Fibroblast of the conjunctiva (primary cell): ENCODE data around the gene GSG1L.

Source experiments
- DNase-seq: peaks from one replicate; pipeline ENCODE4 v3.0.0-alpha.2; 2010; ENCODE audit warnings: low read depth

Gene GSG1L

GRCh38 chr16:28063591-28064061 is at the start of gene GSG1L:
GSG1L (minus strand) TSS chr16:28063714; CDS start chr16:28063424, 290 bp downstream.
- DNase-seq: no peak

- no peak for DNase-seq
Measured at GRCh38 chr16:28112908-28113307, 49.4 kb upstream of the GSG1L start.

GRCh38 chr16:28110977-28111376 is 47.5 kb upstream of the GSG1L start:
- DNase-seq: no peak

- DNase-seq: no peak
Measured at GRCh38 chr16:28110479-28110878, 47.0 kb upstream of the GSG1L start.

DNA sequence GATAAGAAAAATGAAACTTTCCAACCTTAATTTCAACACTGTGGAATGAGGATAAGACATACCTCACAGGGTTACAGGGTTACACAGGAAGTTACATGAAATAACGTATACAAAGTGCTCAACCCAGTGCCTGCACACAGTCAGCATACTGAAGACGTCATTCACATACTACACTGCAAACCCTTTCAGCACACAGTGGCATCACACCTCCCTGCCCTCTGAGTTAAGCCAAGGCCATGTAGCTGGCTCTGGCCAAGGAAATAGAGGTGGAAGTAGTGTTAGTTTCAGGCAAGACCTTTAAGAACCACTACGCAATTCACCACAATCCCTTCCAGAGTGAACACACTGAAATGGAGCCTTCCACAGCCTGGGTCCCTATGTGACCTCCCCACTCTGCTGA is 46.6 kb upstream of the GSG1L start:
- no peak for DNase-seq

GRCh38 chr16:28108590-28109247 is 45.2 kb upstream of the GSG1L start:
- no peak for DNase-seq

DNA sequence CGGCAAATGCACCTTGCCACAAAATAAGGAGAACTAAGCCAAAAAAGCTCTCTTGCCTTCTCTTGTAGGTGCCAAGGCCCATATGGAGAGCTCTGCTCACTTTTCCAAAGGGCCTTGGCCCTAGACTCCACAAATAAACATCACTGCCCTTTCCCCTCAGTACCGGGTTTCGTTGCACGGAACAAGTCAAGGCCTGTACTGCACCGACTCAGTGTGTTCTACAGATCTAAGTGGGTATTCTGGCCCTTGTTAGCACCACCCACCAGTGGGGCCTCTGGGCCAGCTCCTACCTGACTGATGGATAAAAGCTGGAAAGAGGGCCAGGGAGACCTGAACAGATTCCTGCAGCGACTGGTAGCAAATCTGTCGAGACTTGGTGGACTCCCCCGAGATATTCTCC is 43.7 kb upstream of the GSG1L start:
- no peak for DNase-seq

- no peak for DNase-seq
Measured at GRCh38 chr16:28106467-28107215, 43.1 kb upstream of the GSG1L start.

GRCh38 chr16:28105954-28106353 is 42.4 kb upstream of the GSG1L start:
- DNase-seq: no peak

DNA sequence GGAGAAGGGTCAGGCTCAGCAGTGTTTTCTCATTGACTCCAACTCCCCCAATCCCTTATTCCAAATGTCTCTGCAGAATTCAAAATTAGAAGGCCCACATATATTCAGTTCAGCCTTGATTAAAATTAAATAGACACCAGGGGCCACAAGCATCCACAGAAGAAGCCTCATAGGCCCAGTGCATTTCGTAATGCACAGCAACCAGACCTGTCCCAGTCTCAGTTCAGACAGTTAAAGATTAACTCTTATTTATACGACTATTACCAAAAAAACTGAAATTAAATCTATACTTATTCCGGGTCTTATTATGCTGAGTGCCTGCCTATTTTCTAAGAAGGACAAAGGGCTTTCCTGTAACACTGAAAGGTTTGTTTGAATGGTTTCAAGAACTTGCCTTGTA is 41.8 kb upstream of the GSG1L start:
- DNase-seq: no peak

DNA sequence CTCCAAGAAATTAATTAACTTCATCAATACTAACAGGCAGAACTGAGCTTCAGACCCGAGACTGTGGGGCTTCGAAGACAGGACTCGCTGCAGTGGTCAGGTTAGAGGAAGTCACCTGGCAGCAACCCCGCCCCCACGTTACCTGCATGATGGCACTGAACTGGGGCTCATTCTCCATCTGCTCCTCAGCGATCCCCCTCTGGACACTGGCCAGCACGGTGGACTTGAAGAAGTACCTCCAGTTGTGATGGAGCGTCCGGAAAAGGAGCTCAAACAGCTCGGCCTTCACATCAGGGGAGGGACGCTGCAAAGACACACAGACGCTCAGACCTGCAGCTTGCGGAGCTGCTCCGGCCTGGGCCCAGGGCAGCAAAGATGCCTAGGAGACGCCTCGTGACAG is 40.9 kb upstream of the GSG1L start:
- no peak for DNase-seq

DNA sequence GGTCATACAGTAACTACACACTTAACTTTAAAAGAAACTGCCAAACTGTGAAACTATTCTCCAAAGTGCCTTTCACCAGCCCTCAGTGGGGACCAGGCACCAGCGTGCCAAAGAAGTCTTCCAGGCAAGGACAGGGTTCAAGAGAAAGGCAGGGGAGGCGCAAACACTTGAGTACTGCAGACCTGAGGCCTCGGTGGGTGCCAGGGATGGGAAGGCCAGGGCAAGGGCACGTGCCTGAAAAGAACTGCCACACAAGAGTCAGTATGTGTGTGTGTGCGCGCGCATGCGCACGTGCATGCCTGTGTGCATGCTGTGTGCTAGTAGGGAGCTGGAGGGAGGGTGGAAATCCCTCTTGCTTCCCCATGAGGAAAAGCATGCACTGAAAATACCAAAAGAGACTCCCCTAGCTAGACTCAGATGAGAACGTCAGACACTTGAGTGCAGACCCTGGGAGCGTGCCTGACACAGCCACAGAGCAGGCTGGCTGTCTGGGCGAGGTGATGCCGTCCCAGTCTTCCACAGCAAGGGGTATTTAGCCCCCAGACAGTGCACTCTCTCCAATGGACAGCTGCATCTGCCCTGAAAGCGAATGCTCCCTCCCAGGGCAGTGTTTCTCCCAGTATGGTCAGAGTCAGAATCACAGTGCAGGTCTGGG is 40.1 kb upstream of the GSG1L start:
- no peak for DNase-seq

GRCh38 chr16:28101533-28101890 is 38.0 kb upstream of the GSG1L start:
- DNase-seq: no peak

GRCh38 chr16:28100810-28101532 is 37.5 kb upstream of the GSG1L start:
- DNase-seq: no peak

- DNase-seq: no peak
Measured at GRCh38 chr16:28098959-28099945, 35.7 kb upstream of the GSG1L start.

DNA sequence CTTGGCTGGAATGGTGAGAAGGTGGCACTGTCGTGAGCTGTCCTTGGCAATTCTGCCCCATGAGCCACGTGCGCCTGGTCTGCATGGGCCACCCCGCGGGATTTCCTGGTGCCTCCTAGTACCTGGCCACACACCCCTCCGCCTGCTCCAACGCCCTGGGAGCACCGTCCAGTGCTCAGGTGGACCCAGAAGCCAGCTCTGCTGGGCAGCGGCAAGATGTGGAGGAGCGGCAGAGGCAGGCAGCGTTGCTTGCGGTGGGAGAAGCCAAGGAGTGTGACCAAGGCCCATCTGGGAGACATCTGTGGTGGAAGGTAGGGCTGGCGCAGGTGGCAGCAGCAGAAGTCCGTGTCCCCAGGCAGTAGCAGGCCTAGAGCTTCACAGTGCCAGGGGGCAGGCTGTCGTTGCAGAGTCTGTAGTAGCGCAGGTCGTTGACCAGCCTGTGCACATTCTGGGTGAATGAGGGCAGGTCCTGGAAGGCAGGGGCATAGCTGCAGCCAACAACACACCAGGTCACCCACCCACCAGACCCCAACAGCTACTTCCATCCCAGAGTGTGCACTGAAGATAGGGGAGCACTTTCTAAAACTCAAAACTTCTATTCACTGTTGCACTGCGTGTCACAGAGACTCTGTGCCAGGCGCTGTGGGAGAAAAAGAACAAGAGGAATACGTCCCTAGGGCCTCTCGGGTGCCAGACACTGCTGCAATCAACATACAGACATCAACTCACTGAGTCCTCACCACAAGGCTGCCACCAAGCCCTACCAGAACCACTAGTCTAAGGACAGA is 34.9 kb upstream of the GSG1L start:
- DNase-seq: no peak

GRCh38 chr16:28096983-28097899 is 33.7 kb upstream of the GSG1L start:
- DNase-seq: no peak

GRCh38 chr16:28093385-28093725 is 29.8 kb upstream of the GSG1L start:
- DNase-seq: no peak

DNA sequence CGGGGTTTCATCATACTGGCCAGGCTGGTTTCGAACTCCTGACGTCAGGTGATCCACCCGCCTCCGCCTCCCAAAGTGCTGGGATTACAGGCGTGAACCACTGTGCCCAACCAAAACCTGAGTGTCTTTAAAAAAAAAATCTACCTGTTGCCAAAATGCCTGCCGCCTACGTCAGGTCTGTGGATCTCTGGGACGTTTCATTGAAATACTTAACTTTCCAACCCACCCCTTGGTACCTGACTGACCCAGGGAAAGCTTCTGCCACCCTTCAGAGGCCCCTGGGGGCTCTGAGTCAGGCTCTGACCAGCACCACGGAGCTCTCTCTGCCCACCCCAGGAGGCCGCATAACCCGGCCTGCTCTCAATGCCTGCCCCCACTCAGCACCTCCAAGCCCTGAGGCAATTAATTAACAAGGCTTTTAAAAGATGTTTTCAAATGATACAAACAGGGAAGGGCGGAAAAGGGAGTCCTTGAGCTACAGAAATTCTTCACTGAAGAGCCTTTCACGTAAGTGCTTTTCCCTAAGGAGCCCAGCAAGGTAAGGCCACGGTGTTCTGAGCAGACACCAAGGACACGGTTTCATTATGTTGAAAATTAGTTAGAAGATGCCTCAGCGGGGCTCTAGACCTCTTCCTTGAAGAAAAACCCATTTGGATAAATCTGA is 29.3 kb upstream of the GSG1L start:
- DNase-seq: no peak
